GM13977 (cell line): ENCODE data around the gene GABRD.

ENCODE experiments used
- DNase-seq: peaks from one replicate; pipeline ENCODE4 v3.0.0; 2012; ENCODE audit warnings: low spot score
- in situ Hi-C: fragments of 300-500 bp; cut with MboI; formaldehyde crosslinking; loops from one replicate; pipeline ENCODE4 v1.12.0; 2022; ENCODE audit warnings: low sequenced_read_pairs, low pct_unique_long_range_greater_than_20kb, mixed read lengths, inconsistent platforms; ENCODE audit not compliant: unreplicated experiment
- TF ChIP-seq, protein P1 (sequence below): IDR thresholded peaks from 2 replicates; pipeline ENCODE4 v1.5.1; 2012; ENCODE audit warnings: mild to moderate bottlenecking, control low read depth; ENCODE audit not compliant: insufficient read depth; ENCODE audit errors: extremely low read depth, missing control alignments

The GABRD gene

GRCh38 chr1:1985375-1986050 lies 33.6 kb upstream of the GABRD start:
- in situ Hi-C loops = no loop called here
- TF ChIP-seq, protein P1, sequence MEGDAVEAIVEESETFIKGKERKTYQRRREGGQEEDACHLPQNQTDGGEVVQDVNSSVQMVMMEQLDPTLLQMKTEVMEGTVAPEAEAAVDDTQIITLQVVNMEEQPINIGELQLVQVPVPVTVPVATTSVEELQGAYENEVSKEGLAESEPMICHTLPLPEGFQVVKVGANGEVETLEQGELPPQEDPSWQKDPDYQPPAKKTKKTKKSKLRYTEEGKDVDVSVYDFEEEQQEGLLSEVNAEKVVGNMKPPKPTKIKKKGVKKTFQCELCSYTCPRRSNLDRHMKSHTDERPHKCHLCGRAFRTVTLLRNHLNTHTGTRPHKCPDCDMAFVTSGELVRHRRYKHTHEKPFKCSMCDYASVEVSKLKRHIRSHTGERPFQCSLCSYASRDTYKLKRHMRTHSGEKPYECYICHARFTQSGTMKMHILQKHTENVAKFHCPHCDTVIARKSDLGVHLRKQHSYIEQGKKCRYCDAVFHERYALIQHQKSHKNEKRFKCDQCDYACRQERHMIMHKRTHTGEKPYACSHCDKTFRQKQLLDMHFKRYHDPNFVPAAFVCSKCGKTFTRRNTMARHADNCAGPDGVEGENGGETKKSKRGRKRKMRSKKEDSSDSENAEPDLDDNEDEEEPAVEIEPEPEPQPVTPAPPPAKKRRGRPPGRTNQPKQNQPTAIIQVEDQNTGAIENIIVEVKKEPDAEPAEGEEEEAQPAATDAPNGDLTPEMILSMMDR = no peak
- no peak for DNase-seq

DNA sequence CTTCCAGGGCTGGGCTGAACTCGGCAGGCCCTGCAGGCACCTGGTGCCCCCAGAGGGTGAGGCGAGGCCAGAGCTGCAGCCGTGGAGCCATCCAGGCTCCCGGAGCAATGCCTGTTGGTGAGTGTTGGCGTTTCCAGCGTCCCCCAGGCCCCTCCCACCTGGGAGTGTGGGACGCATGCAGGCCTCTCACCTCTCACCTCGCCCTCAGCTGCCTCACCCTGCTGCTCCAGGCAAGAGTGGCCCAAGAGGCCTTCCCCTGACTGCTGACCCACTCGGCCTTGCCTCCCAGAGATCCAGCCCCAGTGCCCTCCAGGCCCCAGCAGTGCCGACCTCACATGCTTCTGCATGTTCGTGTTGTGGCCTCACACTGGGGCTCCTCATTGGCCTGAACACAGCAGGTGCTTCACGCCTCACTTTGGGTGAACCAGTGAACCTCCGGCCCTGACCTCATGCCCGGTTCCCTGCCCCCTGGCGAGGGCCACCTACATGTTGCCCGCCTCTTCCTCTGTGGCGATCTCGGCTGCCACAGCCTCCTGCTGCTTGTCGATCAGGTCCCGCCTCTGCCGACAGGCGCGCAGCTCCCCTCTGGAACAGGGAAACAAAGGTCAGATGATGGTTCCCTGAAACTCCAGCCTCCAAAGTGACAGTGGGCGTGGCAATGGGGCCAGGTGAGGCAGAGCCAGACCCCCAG lies 32.5 kb upstream of the GABRD start:
- TF ChIP-seq, protein P1 = no peak
- no peak for DNase-seq
- in situ Hi-C loops = no loop called here

DNA sequence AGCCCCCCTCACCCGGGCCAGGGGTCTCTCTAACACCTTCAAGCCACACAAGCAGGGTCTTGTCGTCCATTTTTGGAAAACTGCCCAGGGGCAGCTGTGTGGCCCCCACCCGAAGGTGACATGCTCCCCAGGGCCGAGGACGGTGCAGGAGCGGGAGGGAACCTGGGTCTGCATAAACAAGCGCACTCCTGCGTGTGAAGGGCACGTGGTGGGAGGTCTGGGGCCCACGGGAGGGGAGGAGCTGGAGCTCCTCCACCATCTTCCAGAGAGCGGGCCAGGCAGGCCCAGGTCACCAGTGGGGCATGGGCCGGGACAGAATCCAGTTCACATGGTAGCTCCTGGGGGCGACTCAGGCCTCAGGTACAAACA lies 32.0 kb upstream of the GABRD start:
- DNase-seq = no peak
- TF ChIP-seq, protein P1 = no peak
- in situ Hi-C loops = no loop called here

GRCh38 chr1:1988061-1988945 lies 30.8 kb upstream of the GABRD start:
- DNase-seq = no peak
- in situ Hi-C loops = no loop called here
- TF ChIP-seq, protein P1 = no peak

- in situ Hi-C loops = no loop called here
- TF ChIP-seq, protein P1 = no peak
- no peak for DNase-seq
Measured at GRCh38 chr1:1989102-1989542, 30.0 kb upstream of the GABRD start.

DNA sequence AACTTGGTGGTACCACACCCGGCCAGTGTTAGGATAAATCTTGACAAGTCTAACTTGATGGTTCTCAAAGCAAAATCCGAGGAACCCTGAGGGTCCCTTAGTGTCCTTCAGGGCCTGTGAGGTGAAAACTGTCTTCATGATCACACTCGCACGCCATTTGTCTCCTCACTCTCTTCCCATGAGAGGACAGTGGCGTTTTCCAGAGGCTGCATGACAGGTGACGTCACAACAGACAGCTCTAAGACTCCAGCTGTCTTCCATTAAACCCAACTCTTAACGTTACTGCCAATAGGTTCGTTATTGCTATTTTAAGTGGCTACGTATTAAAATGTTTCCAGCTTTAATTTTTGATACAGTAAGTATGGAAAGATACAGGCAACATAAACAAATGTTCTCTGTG lies 29.4 kb upstream of the GABRD start:
- TF ChIP-seq, protein P1 = no peak
- in situ Hi-C loops = no loop called here
- no peak for DNase-seq
